Hepatocyte (in vitro differentiated cells): ENCODE results near the gene CDK5R2.

ENCODE experiments used
- CTCF ChIP-seq: fragments of 200-600 bp; sonication (generic); IDR thresholded peaks from 2 replicates; pipeline ENCODE4 v1.5.1; 2016; ENCODE audit warnings: antibody characterized with exemption, mild to moderate bottlenecking; ENCODE audit not compliant: poor library complexity
- EZH2 ChIP-seq: fragments of 200-600 bp; sonication (generic); IDR thresholded peaks from 2 replicates; pipeline ENCODE4 v1.6.1; 2016; ENCODE audit warnings: antibody characterized with exemption, mild to moderate bottlenecking, borderline replicate concordance

DNA sequence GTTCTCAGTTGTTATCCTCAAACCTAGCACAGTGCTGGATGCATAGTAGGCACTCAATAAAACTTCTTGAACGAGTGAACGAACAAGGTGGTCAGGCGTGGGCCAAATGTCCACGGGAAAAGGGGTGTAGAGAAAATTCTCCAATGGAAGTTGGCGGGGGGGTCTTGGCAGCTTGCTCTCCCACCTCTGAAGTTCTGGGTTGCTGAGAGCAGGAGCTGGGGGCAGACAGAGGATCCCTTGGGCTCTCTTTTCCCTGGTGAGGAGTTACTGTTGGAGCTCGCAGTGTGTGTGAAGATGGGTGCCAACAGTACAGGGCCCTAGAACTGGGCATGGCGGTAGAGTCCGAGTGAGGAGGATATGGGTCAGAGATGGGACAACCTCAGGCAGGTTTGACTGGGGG lies 36.1 kb downstream of the CDK5R2 start:
- TF ChIP-seq EZH2 (no peak), CTCF (no peak)
